ENCODE results near the gene SPRTN. TPM values are rescaled to one million over a fixed set of nuclear protein-coding genes. Genes with fewer than 3 reads are reported as not detected.

Gene SPRTN
- total and polyA plus RNA-seq, 2 experiments from 2014 or later = 9.1 to 25.0 TPM

DNA sequence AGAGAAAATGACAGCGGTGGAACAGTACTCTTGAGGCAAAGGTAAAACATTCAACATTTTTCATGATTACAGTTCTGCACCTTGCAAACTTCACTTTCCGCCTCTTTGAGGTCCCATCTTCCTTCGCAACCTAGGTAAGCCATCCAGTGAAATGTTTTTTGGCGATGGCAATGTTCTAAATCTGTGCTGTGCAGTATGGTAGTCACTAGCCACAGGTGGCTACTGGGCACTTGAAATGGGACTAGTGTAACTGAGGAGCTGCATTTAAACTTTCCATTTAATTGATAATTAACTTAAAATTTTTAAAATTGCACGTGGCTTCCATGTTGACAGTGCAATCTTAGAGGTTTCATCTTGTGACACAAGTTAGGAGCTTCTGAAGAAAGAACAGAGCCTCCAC lies 13.4 kb upstream of the SPRTN start (continued):
- TF ChIP-seq ZNF462 (CRISPR knock-in tag; IDR thresholded peaks at IDR 0.05) (no peak), ZNF331 (CRISPR knock-in tag; IDR thresholded peaks at IDR 0.05; ENCODE audit: low read depth) (no peak)
- TF ChIP-seq, protein P1, sequence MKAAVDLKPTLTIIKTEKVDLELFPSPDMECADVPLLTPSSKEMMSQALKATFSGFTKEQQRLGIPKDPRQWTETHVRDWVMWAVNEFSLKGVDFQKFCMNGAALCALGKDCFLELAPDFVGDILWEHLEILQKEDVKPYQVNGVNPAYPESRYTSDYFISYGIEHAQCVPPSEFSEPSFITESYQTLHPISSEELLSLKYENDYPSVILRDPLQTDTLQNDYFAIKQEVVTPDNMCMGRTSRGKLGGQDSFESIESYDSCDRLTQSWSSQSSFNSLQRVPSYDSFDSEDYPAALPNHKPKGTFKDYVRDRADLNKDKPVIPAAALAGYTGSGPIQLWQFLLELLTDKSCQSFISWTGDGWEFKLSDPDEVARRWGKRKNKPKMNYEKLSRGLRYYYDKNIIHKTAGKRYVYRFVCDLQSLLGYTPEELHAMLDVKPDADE (IDR thresholded peaks at IDR 0.05) = no peak

DNA sequence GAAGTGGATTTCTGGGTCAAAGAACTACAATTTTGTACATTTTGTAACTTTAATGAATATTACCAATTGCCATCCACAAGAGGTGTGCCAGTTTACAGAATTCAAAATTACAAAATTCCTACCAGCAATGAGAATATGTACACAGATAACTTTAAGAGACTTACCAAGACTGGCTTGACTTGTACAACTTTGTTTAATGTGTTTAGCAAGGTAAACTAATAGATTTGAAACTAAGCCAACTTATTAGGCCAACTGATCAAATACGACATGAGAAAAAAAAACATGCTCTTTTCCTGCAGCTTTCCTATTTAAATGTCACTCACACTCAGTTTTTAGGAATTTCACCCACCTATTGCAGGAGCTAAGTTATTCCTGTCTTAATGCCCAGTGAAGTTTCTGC lies 11.8 kb upstream of the SPRTN start:
- no peak overlapping the region for H3K4me3 Mint-ChIP-seq
- H3K27ac ChIP-seq (ENCODE audit: low read depth) = no peak overlapping the region
- H3K4me1 ChIP-seq (ENCODE audit: insufficient read depth) = peaks cover 5% of the 10 kb centered on the region; the same call in 1 of the 2 replicates
- no peaks in the 10 kb centered on the region for H4K20me1 ChIP-seq (replicated peaks; ENCODE audit: insufficient read depth)
- ATAC-seq (no peak), DNase-seq (ENCODE audit: low spot score) (no peak)
- H3K36me3 ChIP-seq (ENCODE audit: insufficient read depth) = no peaks in the 10 kb centered on the region
- no peaks in the 10 kb centered on the region for H3K9me3 Mint-ChIP-seq
- H3K27me3 ChIP-seq (ENCODE audit: insufficient read depth) = no peaks in the 10 kb centered on the region
- no peaks in the 10 kb centered on the region for H3F3A ChIP-seq (replicated peaks; ENCODE audit: low read depth)
- no peaks in the 10 kb centered on the region for H3K79me2 ChIP-seq (replicated peaks; ENCODE audit: insufficient read depth)
- no peak overlapping the region for H3K4me3 ChIP-seq
- no peak overlapping the region for H3K27ac Mint-ChIP-seq
- H3K27me3 Mint-ChIP-seq (ENCODE audit: insufficient read depth, low read depth, poor library complexity) = peaks cover 3% of the 10 kb centered on the region
- no peaks in the 10 kb centered on the region for H3K36me3 Mint-ChIP-seq (ENCODE audit: low read depth)
- H3K4me2 ChIP-seq = no peak overlapping the region
- no peak overlapping the region for H2AFZ ChIP-seq
- H3K9me2 ChIP-seq (ENCODE audit: insufficient read depth) = no peaks in the 10 kb centered on the region
- peaks cover 4% of the 10 kb centered on the region; the same call in 2 of the 3 replicates for H3K4me1 Mint-ChIP-seq
- TF ChIP-seq POLR2AphosphoS5 (IDR thresholded peaks at IDR 0.05; ENCODE audit: low read depth) (no peak), STAT1 (IDR thresholded peaks at IDR 0.05; ENCODE audit: unreplicated experiment) (no peak), ZNF331 (CRISPR knock-in tag; IDR thresholded peaks at IDR 0.05; ENCODE audit: low read depth) (no peak), NANOG (IDR thresholded peaks at IDR 0.05; ENCODE audit: borderline replicate concordance) (no peak), EZH2phosphoT487 (IDR thresholded peaks at IDR 0.05; ENCODE audit: unreplicated experiment) (no peak), CREB1 (CRISPR knock-in tag; IDR thresholded peaks at IDR 0.05; ENCODE audit: low read depth) (no peak)
- TF ChIP-seq, protein P2, sequence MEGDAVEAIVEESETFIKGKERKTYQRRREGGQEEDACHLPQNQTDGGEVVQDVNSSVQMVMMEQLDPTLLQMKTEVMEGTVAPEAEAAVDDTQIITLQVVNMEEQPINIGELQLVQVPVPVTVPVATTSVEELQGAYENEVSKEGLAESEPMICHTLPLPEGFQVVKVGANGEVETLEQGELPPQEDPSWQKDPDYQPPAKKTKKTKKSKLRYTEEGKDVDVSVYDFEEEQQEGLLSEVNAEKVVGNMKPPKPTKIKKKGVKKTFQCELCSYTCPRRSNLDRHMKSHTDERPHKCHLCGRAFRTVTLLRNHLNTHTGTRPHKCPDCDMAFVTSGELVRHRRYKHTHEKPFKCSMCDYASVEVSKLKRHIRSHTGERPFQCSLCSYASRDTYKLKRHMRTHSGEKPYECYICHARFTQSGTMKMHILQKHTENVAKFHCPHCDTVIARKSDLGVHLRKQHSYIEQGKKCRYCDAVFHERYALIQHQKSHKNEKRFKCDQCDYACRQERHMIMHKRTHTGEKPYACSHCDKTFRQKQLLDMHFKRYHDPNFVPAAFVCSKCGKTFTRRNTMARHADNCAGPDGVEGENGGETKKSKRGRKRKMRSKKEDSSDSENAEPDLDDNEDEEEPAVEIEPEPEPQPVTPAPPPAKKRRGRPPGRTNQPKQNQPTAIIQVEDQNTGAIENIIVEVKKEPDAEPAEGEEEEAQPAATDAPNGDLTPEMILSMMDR (conservative IDR thresholded peaks at IDR 0.05; ENCODE audit: low read depth in 2 of 2) = no peak
